ENCODE data around the gene KLF3. TPM values are rescaled to one million over a fixed set of nuclear protein-coding genes. Genes with fewer than 3 reads are reported as not detected.
A peak's percentile ranks its signal among the peaks of the same experiment; 100 is the strongest.

Gene KLF3
- total RNA-seq, 1 experiment from 2014 or later, result 14.4 TPM

GRCh38 chr4:38668203-38668971 is 4.4 kb downstream of the KLF3 start:
- DNase-seq (ENCODE audit: low read depth, low spot score) (no peak), ATAC-seq (no peak)
- intact Hi-C loops (cut with micrococcal nuclease; ENCODE audit: unreplicated experiment), result no loop called here
- peak overlapping the region; percentile 54; the same call in 1 of the 2 replicates for H3K27ac ChIP-seq (ENCODE audit: low read length)
- TF ChIP-seq TCF7L2 (IDR thresholded peaks at IDR 0.05; ENCODE audit: low read depth, low read length), result no peak
- TF ChIP-seq SIN3A (IDR thresholded peaks at IDR 0.05; ENCODE audit: borderline replicate concordance, insufficient read depth, low read depth, low read length), result no peak
- TF ChIP-seq POLR2AphosphoS5 (IDR thresholded peaks at IDR 0.05; ENCODE audit: low read depth, low read length), result no peak
- no TSS peak for BruUV-seq (replicated peaks)
- CTCF ChIA-PET, result no interaction called here
- no peak overlapping the region for H3K4me3 ChIP-seq (ENCODE audit: low read depth in 2 of 2, low read length in 2 of 2)
- H3K9me3 ChIP-seq (ENCODE audit: control insufficient read depth, insufficient read depth, low read depth, low read length), result no peaks in the 10 kb centered on the region
- peaks cover 2% of the 10 kb centered on the region; the same call in 1 of the 2 replicates for H3K36me3 ChIP-seq (ENCODE audit: control insufficient read depth, insufficient read depth, low read length)
- in situ Hi-C loops (cut with HindIII; ENCODE audit: low pct_unique_long_range_greater_than_20kb, low sequenced_read_pairs), result no loop called here
- no peaks in the 10 kb centered on the region for H3K27me3 ChIP-seq (ENCODE audit: control insufficient read depth, insufficient read depth, low read length)
- H3K4me1 ChIP-seq (ENCODE audit: control insufficient read depth, insufficient read depth, low read length), result peaks cover 63% of the 10 kb centered on the region
- POLR2A ChIA-PET, result no interaction called here

DNA sequence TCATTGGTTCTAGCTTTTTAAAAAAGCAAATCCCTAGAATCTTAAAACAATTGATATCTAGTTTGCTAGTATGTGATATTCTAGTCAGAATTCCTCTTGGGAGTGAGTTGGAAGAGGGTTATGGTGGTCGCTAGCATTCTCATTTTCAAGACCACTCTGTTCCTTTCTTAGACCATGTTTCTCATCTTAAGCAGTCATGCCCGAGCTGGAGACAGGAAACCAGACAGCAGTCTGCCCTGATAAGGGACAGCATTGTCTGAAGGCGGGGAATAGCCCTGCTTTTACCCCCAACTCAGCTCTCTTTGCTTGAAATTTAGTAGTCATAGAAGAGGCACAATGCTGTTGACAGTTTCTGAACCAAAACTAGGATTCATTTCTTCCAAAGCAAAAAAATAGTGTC is 5.2 kb downstream of the KLF3 start:
- Histone ChIP-seq H3K9me3 (ENCODE audit: control insufficient read depth, insufficient read depth, low read depth, low read length) (no peaks in the 10 kb centered on the region), H3K4me3 (ENCODE audit: low read depth in 2 of 2, low read length in 2 of 2) (no peak overlapping the region), H3K36me3 (ENCODE audit: control insufficient read depth, insufficient read depth, low read length) (peaks cover 2% of the 10 kb centered on the region; the same call in 1 of the 2 replicates), H3K27ac (ENCODE audit: low read length) (peak overlapping the region; percentile 26; the same call in 1 of the 2 replicates), H3K27me3 (ENCODE audit: control insufficient read depth, insufficient read depth, low read length) (no peaks in the 10 kb centered on the region), H3K4me1 (ENCODE audit: control insufficient read depth, insufficient read depth, low read length) (peaks cover 71% of the 10 kb centered on the region)
- ChIA-PET CTCF (no interaction called here), POLR2A (no interaction called here)
- ATAC-seq (no peak), DNase-seq (ENCODE audit: low read depth, low spot score) (no peak)
- in situ Hi-C loops (cut with HindIII; ENCODE audit: low pct_unique_long_range_greater_than_20kb, low sequenced_read_pairs) (no loop called here), intact Hi-C loops (cut with micrococcal nuclease; ENCODE audit: unreplicated experiment) (no loop called here)
- no peak for TF ChIP-seq SIN3A (IDR thresholded peaks at IDR 0.05; ENCODE audit: borderline replicate concordance, insufficient read depth, low read depth, low read length)
- TF ChIP-seq, protein P1, sequence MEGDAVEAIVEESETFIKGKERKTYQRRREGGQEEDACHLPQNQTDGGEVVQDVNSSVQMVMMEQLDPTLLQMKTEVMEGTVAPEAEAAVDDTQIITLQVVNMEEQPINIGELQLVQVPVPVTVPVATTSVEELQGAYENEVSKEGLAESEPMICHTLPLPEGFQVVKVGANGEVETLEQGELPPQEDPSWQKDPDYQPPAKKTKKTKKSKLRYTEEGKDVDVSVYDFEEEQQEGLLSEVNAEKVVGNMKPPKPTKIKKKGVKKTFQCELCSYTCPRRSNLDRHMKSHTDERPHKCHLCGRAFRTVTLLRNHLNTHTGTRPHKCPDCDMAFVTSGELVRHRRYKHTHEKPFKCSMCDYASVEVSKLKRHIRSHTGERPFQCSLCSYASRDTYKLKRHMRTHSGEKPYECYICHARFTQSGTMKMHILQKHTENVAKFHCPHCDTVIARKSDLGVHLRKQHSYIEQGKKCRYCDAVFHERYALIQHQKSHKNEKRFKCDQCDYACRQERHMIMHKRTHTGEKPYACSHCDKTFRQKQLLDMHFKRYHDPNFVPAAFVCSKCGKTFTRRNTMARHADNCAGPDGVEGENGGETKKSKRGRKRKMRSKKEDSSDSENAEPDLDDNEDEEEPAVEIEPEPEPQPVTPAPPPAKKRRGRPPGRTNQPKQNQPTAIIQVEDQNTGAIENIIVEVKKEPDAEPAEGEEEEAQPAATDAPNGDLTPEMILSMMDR (IDR thresholded peaks at IDR 0.05), result no peak
- no TSS peak for BruUV-seq (replicated peaks)

DNA sequence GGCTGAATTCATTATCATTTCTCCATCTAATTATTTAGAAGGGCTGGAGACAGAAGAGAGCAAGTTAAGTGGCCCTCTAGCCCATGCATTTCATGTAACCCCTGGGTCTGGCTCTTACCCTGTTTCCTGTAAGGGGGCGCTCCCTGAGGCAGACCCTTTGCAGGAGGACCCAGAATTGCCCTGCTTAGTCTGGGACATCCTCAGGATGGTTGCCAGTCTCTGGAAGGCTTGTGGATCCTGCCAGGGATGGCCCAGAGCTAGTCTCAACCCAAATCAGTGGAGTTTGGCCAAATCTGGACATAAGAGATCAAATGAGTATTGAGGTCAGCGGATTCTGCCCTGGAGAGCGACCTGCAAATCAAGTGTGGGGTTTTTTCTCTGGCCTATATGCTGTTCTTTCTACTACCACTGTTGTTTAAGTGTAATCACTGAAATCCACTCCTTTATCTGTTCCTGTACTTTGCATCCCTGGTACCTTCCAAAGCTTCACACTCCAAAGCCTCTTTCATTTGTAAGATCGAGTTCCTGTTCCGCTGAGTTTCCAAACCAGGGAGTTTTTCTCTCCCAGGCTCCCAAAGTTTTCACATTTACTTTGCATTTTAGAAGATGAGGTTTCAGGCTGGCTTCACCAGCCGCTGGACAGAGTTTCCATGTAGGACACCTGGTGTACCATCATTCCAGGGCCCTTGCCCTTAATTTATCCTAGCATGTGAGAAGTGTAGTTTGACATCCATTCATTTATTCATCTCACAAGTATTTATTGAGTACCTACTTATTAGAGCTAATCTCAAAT is 6.3 kb downstream of the KLF3 start:
- no peak for DNase-seq (ENCODE audit: low read depth, low spot score)
- peaks cover 77% of the 10 kb centered on the region for H3K4me1 ChIP-seq (ENCODE audit: control insufficient read depth, insufficient read depth, low read length)
- in situ Hi-C loops (cut with HindIII; ENCODE audit: low pct_unique_long_range_greater_than_20kb, low sequenced_read_pairs), result no loop called here
- no peak overlapping the region for H3K27ac ChIP-seq (ENCODE audit: low read length)
- POLR2A ChIA-PET, result no interaction called here
- no peaks in the 10 kb centered on the region for H3K9me3 ChIP-seq (ENCODE audit: control insufficient read depth, insufficient read depth, low read depth, low read length)
- BruUV-seq (replicated peaks), result no TSS peak
- CTCF ChIA-PET, result no interaction called here
- ATAC-seq, result no peak
- H3K27me3 ChIP-seq (ENCODE audit: control insufficient read depth, insufficient read depth, low read length), result no peaks in the 10 kb centered on the region
- H3K36me3 ChIP-seq (ENCODE audit: control insufficient read depth, insufficient read depth, low read length), result peaks cover under 1% of the 10 kb centered on the region; the same call in 1 of the 2 replicates
- no peak overlapping the region for H3K4me3 ChIP-seq (ENCODE audit: low read depth in 2 of 2, low read length in 2 of 2)
- intact Hi-C loops (cut with micrococcal nuclease; ENCODE audit: unreplicated experiment), result loop anchor here (10.0 kb wide), 1 partner anchor 606 kb away; no protein-coding TSS in a partner anchor
- TF ChIP-seq, protein P1 (IDR thresholded peaks at IDR 0.05), result 0 out of 2 replicates have a peak, but pooled peaks have one; percentile 7
- TF ChIP-seq, protein P2, sequence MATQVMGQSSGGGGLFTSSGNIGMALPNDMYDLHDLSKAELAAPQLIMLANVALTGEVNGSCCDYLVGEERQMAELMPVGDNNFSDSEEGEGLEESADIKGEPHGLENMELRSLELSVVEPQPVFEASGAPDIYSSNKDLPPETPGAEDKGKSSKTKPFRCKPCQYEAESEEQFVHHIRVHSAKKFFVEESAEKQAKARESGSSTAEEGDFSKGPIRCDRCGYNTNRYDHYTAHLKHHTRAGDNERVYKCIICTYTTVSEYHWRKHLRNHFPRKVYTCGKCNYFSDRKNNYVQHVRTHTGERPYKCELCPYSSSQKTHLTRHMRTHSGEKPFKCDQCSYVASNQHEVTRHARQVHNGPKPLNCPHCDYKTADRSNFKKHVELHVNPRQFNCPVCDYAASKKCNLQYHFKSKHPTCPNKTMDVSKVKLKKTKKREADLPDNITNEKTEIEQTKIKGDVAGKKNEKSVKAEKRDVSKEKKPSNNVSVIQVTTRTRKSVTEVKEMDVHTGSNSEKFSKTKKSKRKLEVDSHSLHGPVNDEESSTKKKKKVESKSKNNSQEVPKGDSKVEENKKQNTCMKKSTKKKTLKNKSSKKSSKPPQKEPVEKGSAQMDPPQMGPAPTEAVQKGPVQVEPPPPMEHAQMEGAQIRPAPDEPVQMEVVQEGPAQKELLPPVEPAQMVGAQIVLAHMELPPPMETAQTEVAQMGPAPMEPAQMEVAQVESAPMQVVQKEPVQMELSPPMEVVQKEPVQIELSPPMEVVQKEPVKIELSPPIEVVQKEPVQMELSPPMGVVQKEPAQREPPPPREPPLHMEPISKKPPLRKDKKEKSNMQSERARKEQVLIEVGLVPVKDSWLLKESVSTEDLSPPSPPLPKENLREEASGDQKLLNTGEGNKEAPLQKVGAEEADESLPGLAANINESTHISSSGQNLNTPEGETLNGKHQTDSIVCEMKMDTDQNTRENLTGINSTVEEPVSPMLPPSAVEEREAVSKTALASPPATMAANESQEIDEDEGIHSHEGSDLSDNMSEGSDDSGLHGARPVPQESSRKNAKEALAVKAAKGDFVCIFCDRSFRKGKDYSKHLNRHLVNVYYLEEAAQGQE (IDR thresholded peaks at IDR 0.05; ENCODE audit: insufficient read depth in 1 of 2, low read depth in 2 of 2, low read length in 1 of 2), result no peak; a peak in 1 of 4 replicates
